Suprapubic skin (tissue), 4 donors: ENCODE data around the gene PMF1. TPM values are rescaled to one million over a fixed set of nuclear protein-coding genes. Genes with fewer than 3 reads are reported as not detected.

Experiments used
- DNase-seq, 2 donors: peaks; one replicate each; pipeline ENCODE4 v3.0.0-alpha.2; 2019; ENCODE audit warnings: low spot score in 2 of 2
- H3K27ac ChIP-seq: fragments of 200-600 bp; sonication (generic); one replicate; pipeline ENCODE4 v1.5.1; 2019
- H3K27me3 ChIP-seq: fragments of 200-600 bp; sonication (generic); one replicate; pipeline ENCODE4 v1.5.1; 2019
- H3K36me3 ChIP-seq: fragments of 200-600 bp; sonication (generic); one replicate; pipeline ENCODE4 v1.5.1; 2019
- H3K4me1 ChIP-seq: fragments of 200-600 bp; sonication (generic); one replicate; pipeline ENCODE4 v1.5.1; 2019
- H3K4me3 ChIP-seq: fragments of 200-600 bp; sonication (generic); one replicate; pipeline ENCODE4 v1.5.1; 2019; ENCODE audit warnings: mild to moderate bottlenecking
- H3K9me3 ChIP-seq: fragments of 200-600 bp; sonication (generic); one replicate; pipeline ENCODE4 v1.5.1; 2019
- EP300 ChIP-seq: sonication (generic); formaldehyde crosslinking; IDR thresholded peaks from one replicate; pipeline ENCODE4 v1.6.1; 2017; ENCODE audit warnings: antibody characterized with exemption
- POLR2A ChIP-seq, 2 donors: fragments of 450-650 bp; IDR thresholded peaks; one replicate each; pipeline ENCODE4 v1.6.1; 2017; ENCODE audit warnings: antibody characterized with exemption in 2 of 2, mild to moderate bottlenecking in 2 of 2, moderate library complexity in 2 of 2
- POLR2AphosphoS5 ChIP-seq, 3 donors: sonication (generic); formaldehyde crosslinking; IDR thresholded peaks; one replicate each; pipeline ENCODE4 v1.6.1; 2017; ENCODE audit warnings: antibody characterized with exemption in 3 of 3
- WGBS: methylation state at CpG from one replicate; pipeline ENCODE4 v1.1.5; 2018; 5-methylcytosine and 5-hydroxymethylcytosine counted together
- total RNA-seq, 4 donors: library from RNA; depleted of rRNA; stranded (reverse); fragments of >200 nt; gene quantifications; one replicate each; pipeline ENCODE4 v1.1.0, GENCODE V29; 2016
- TF ChIP-seq, protein P1 (sequence below), 2 donors: fragments of 200-600 bp in 1 of 2; fragments of 450-650 bp in 1 of 2; sonication (generic) in 1 of 2; IDR thresholded peaks; one replicate each; pipeline ENCODE4 v1.5.1; 2016 to 2019; ENCODE audit warnings: antibody characterized with exemption in 2 of 2, mild to moderate bottlenecking in 1 of 2, moderate library complexity in 1 of 2

PMF1 gene
- total RNA-seq, 4 donors from 2014 or later, result 42.7 to 74.3 (median 70.1) TPM

DNA sequence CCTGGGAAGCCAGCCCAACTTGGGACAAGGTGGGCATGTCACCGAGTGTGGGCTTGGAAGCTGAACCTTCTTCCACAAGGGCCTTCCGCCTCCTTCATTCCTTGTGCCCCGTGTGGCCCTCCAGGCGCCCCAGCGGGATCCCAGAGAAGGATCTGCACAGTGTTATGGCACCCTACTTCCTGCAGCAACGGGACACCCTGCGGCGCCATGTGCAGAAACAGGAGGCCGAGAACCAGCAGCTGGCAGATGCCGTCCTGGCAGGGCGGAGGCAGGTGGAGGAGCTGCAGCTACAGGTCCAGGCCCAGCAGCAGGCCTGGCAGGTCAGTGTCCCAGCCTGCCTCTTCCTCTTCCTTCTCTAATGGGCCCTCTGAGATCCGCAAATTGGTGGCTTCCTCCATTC, 23.4 kb downstream of the PMF1 start:
- Histone ChIP-seq H3K4me1 (peaks cover 5% of the 10 kb centered on the region), H3K36me3 (peaks cover 68% of the 10 kb centered on the region), H3K27ac (no peak overlapping the region), H3K9me3 (no peaks in the 10 kb centered on the region), H3K27me3 (no peaks in the 10 kb centered on the region), H3K4me3 (no peak overlapping the region)
- no peak for DNase-seq
- 48% methylated on average over 12 of the region's 12 CpGs for WGBS
- TF ChIP-seq POLR2AphosphoS5 (IDR thresholded peaks at IDR 0.05), result no peak
- TF ChIP-seq, protein P1, sequence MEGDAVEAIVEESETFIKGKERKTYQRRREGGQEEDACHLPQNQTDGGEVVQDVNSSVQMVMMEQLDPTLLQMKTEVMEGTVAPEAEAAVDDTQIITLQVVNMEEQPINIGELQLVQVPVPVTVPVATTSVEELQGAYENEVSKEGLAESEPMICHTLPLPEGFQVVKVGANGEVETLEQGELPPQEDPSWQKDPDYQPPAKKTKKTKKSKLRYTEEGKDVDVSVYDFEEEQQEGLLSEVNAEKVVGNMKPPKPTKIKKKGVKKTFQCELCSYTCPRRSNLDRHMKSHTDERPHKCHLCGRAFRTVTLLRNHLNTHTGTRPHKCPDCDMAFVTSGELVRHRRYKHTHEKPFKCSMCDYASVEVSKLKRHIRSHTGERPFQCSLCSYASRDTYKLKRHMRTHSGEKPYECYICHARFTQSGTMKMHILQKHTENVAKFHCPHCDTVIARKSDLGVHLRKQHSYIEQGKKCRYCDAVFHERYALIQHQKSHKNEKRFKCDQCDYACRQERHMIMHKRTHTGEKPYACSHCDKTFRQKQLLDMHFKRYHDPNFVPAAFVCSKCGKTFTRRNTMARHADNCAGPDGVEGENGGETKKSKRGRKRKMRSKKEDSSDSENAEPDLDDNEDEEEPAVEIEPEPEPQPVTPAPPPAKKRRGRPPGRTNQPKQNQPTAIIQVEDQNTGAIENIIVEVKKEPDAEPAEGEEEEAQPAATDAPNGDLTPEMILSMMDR (IDR thresholded peaks at IDR 0.05), result no peak

- peaks cover 68% of the 10 kb centered on the region for H3K36me3 ChIP-seq
- no peak for DNase-seq
- H3K4me1 ChIP-seq, result peaks cover 16% of the 10 kb centered on the region
- H3K4me3 ChIP-seq, result no peak overlapping the region
- WGBS, result 97% methylated on average over 5 of the region's 5 CpGs
- TF ChIP-seq POLR2AphosphoS5 (IDR thresholded peaks at IDR 0.05) (no peak), EP300 (no peak), POLR2A (IDR thresholded peaks at IDR 0.05) (no peak)
- TF ChIP-seq, protein P1 (IDR thresholded peaks at IDR 0.05), result no peak
- no peak overlapping the region for H3K27ac ChIP-seq
- H3K9me3 ChIP-seq, result no peaks in the 10 kb centered on the region
- no peaks in the 10 kb centered on the region for H3K27me3 ChIP-seq
Measured at GRCh38 chr1:156238248-156238647, 25.4 kb downstream of the PMF1 start.

DNA sequence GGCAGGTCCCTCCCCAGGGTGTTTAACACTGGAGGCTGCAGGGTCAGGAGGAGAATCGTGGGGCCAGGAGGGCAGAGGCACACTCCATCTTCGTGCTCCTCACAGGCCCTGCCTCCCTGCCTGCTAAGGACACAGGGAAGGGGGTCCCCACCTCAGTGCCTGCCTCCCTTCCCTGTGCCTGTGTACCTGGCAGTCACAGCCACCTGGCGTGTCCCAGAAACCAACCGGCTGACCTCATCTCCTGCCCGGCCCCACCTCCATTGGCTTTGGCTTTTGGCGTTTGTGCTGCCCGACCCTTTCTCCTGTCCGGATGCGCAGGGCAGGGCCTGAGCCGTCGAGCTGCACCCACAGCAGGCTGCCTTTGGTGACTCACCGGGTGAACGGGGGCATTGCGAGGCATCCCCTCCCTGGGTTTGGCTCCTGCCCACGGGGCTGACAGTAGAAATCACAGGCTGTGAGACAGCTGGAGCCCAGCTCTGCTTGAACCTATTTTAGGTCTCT, 28.6 kb downstream of the PMF1 start:
- H3K9me3 ChIP-seq, result no peaks in the 10 kb centered on the region
- TF ChIP-seq POLR2AphosphoS5 (IDR thresholded peaks at IDR 0.05) (no peak), EP300 (no peak), POLR2A (IDR thresholded peaks at IDR 0.05) (no peak)
- TF ChIP-seq, protein P1 (IDR thresholded peaks at IDR 0.05), result no peak
- WGBS, result 28% methylated on average over 14 of the region's 15 CpGs

DNA sequence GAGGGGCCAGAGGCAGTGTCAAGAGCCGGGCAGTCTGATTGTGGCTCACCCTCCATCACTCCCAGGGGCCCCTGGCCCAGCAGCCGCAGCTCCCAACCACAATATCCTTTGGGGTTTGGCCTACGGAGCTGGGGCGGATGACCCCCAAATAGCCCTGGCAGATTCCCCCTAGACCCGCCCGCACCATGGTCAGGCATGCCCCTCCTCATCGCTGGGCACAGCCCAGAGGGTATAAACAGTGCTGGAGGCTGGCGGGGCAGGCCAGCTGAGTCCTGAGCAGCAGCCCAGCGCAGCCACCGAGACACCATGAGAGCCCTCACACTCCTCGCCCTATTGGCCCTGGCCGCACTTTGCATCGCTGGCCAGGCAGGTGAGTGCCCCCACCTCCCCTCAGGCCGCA, 29.1 kb downstream of the PMF1 start, which contains the start of gene BGLAP:
BGLAP (plus strand) TSS at position 259 of the 400 bp plus-strand sequence; CDS start at position 307, 48 bp downstream.
- Histone ChIP-seq H3K36me3 (peaks cover 34% of the 10 kb centered on the region), H3K4me1 (peaks cover 40% of the 10 kb centered on the region), H3K27me3 (peaks cover 6% of the 10 kb centered on the region), H3K9me3 (no peaks in the 10 kb centered on the region), H3K4me3 (no peak within 1 kb of the TSS), H3K27ac (no peak within 1 kb of the TSS)
- no peak for DNase-seq
- WGBS, result 70% methylated on average over 3 of the region's 14 CpGs
- TF ChIP-seq POLR2AphosphoS5 (IDR thresholded peaks at IDR 0.05) (no peak), EP300 (no peak), POLR2A (IDR thresholded peaks at IDR 0.05) (no peak)
- TF ChIP-seq, protein P1 (IDR thresholded peaks at IDR 0.05), result no peak

More for the DNA sequence above, 28.6 kb downstream of the PMF1 start:
- H3K36me3 ChIP-seq, result peaks cover 40% of the 10 kb centered on the region
- H3K4me1 ChIP-seq, result peaks cover 37% of the 10 kb centered on the region
- H3K27ac ChIP-seq, result no peak overlapping the region
- H3K4me3 ChIP-seq, result no peak overlapping the region
- DNase-seq, result peak in 1 of 2 donors; percentile 70
- H3K27me3 ChIP-seq, result peaks cover 6% of the 10 kb centered on the region

DNA sequence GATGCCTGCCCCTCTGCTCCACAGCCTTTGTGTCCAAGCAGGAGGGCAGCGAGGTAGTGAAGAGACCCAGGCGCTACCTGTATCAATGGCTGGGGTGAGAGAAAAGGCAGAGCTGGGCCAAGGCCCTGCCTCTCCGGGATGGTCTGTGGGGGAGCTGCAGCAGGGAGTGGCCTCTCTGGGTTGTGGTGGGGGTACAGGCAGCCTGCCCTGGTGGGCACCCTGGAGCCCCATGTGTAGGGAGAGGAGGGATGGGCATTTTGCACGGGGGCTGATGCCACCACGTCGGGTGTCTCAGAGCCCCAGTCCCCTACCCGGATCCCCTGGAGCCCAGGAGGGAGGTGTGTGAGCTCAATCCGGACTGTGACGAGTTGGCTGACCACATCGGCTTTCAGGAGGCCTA, 29.9 kb downstream of the PMF1 start:
- WGBS, result 72% methylated on average over 4 of the region's 10 CpGs

More for the DNA sequence above, 29.9 kb downstream of the PMF1 start:
- Histone ChIP-seq H3K27me3 (peaks cover 6% of the 10 kb centered on the region), H3K4me1 (peaks cover 48% of the 10 kb centered on the region), H3K4me3 (no peak overlapping the region), H3K27ac (no peak overlapping the region), H3K9me3 (no peaks in the 10 kb centered on the region), H3K36me3 (peaks cover 27% of the 10 kb centered on the region)
- TF ChIP-seq, protein P1 (IDR thresholded peaks at IDR 0.05), result no peak
- TF ChIP-seq POLR2A (IDR thresholded peaks at IDR 0.05), result no peak
- TF ChIP-seq EP300, result no peak
- no peak for TF ChIP-seq POLR2AphosphoS5 (IDR thresholded peaks at IDR 0.05)
- DNase-seq, result no peak
